Fibroblast of the aortic adventitia (primary cell): ENCODE results near the gene RTN4. TPM values are rescaled to one million over a fixed set of nuclear protein-coding genes. Genes with fewer than 3 reads are reported as not detected.

Experiments used
- DNase-seq: peaks from one replicate; pipeline ENCODE4 v3.0.0-alpha.2; 2010; ENCODE audit warnings: low read depth
- H3K4me3 ChIP-seq: 2 replicates; pipeline ENCODE4 v1.5.1; 2011; ENCODE audit warnings: low read depth, mild to moderate bottlenecking, control low read depth, low read length, moderate library complexity
- CTCF ChIP-seq: IDR thresholded peaks from 2 replicates; pipeline ENCODE4 v1.5.1; 2011; ENCODE audit warnings: mild to moderate bottlenecking, low read length, control low read depth, inconsistent platforms; ENCODE audit not compliant: insufficient read depth
- total RNA-seq: library from RNA; depleted of rRNA; stranded (reverse); fragments of >200 nt; gene quantifications from 2 replicates; pipeline ENCODE4 v1.2.3, GENCODE V29; 2012; ENCODE audit warnings: low replicate concordance

The RTN4 gene
- total RNA-seq, 1 donor, result 357 TPM

- TF ChIP-seq CTCF, result no peak
- DNase-seq, result no peak
Measured at GRCh38 chr2:54975598-54976492, 74.4 kb downstream of the RTN4 start.

DNA sequence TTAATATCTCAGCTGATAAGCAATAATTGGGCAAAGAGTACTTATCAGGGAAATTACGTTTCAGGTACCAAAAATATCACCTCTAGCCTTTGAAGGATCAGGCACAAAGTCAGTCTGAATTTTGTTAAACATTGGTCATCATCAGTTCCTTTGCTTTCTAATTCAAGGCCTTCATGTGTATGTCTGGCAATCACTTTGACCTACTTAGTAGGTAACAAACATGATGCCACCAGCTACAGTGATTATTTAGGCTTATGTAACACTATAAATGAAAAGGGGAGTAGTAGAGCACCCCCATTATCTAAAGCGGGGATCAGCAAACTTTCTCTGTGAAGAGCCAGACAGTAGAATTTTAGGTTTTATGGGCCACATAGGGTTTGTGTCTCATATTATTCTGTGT is 75.1 kb downstream of the RTN4 start:
- no peak overlapping the region for H3K4me3 ChIP-seq
- TF ChIP-seq CTCF, result no peak
- no peak for DNase-seq

More at GRCh38 chr2:54975598-54976492, 74.4 kb downstream of the RTN4 start:
- no peak overlapping the region for H3K4me3 ChIP-seq

- TF ChIP-seq CTCF, result no peak
- no peak for DNase-seq
- H3K4me3 ChIP-seq, result no peak overlapping the region
Measured at GRCh38 chr2:54969940-54970338, 80.3 kb downstream of the RTN4 start.

DNA sequence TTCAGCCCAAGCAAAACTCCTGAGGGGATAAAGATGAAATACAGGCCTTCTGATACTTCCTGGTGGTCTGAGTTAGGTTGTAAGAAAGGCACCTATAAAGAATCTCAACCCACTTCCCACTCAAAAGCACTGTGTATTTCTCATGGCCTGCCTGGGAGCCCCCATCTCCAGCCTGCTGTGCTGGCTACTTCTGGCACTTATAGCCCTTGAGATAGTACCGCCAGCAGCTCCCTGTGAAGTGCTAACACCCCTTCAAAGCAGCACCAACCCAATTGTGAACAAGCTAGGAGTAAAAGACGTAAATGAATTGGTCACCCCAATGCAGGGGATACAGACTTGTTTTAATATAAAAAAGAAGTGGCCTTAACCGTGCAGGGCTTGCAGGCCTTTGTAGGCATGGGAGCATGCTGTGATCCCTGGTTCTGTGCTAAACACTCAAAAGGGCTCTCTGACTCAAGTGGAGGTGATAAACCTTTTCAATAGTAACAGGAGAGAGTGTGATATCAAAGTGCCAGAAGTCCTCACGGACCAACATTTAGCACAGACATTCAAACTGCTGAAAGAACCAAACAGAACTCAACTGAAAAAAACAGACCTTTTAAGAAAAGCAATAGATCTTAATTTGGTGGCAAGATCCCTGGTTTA is 80.8 kb downstream of the RTN4 start:
- H3K4me3 ChIP-seq, result no peak overlapping the region
- no peak for TF ChIP-seq CTCF

DNA sequence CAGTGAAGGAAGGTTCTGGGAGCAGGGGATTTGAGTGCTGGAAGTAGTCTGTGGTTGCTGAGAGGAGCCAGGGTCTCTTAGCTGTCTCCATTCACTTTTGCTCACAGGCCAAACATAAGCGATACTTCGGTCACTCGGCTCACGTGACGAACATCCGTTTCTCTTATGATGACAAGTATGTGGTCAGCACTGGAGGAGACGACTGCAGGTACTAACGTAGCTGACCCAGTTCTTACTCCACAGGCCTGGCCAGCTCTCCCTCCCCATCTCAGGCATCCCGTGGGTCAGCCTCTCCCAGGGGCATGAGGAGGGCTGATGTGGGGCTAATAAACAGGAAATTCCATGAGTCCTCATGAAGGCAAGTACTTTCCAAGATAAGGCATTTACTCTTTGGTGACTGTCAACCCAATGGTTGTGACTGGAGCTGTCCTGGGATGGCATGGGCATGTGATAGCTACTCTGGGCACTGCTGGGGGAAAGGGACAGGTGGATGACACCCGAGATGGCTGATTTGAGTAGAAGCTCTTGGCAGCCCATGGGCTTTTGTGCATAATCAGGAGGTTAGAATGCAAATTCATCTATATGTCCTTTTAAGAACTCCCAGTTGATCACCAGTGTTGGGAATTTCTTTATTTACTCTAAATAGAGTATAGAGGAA is 81.6 kb downstream of the RTN4 start:
- no peak overlapping the region for H3K4me3 ChIP-seq
- no peak for DNase-seq
- TF ChIP-seq CTCF, result no peak

More for the DNA sequence above, 80.8 kb downstream of the RTN4 start:
- no peak for DNase-seq

GRCh38 chr2:54967759-54968365 is 82.4 kb downstream of the RTN4 start:
- TF ChIP-seq CTCF, result no peak
- H3K4me3 ChIP-seq, result no peak overlapping the region
- DNase-seq, result no peak
